ENCODE measurements around the gene HOXC11.

- TF ChIP-seq MTA3 (IDR thresholded peaks at IDR 0.05; ENCODE audit: borderline replicate concordance, low read length) = no peak
- no peak for TF ChIP-seq ZBTB40 (IDR thresholded peaks at IDR 0.05; ENCODE audit: borderline replicate concordance)
- TF ChIP-seq TAF1 (IDR thresholded peaks at IDR 0.05; ENCODE audit: borderline replicate concordance, low read depth, low read length) = no peak
- no peak for TF ChIP-seq POLR2AphosphoS5 (IDR thresholded peaks at IDR 0.05; ENCODE audit: low read length)
These were observed 40.9 kb upstream of the HOXC11 start for GRCh38 chr12:53931844-53932581.

Measured in GM12878 (cell line).